ENCODE measurements around the gene AGBL5. TPM values are rescaled to one million over a fixed set of nuclear protein-coding genes. Genes with fewer than 3 reads are reported as not detected.

AGBL5 gene
- total and polyA plus RNA-seq, 4 experiments from 2014 or later = 7.4 to 14.9 (median 10.8) TPM

GRCh38 chr2:27053776-27054175, 2.3 kb downstream of the AGBL5 start:
- no peak overlapping the region for H3K27ac ChIP-seq (ENCODE audit: low read depth, low read length)
- H3K4me1 ChIP-seq (ENCODE audit: insufficient read depth, low read length) = peaks cover 14% of the 10 kb centered on the region
- Mint-ChIP-seq H3K9me3 (peaks cover 0 to 14% (median 7%) of the 10 kb centered on the region in 8 donors), H3K4me1 (peaks cover 13 to 28% (median 19%) of the 10 kb centered on the region in 4 donors), H3K27me3 (peaks cover 6 to 13% of the 10 kb centered on the region in 2 donors), H3K36me3 (peaks cover 12 to 49% of the 10 kb centered on the region in 2 donors), H3K27ac (peak overlapping the region in 4 of 7 donors; percentile 6 to 66 (median 32)), H3K4me3 (peak overlapping the region in 5 of 8 donors; percentile 8 to 62 (median 26))
- DNase-seq = no peak
- peaks cover 10% of the 10 kb centered on the region for H3K36me3 ChIP-seq (ENCODE audit: insufficient read depth, low read length)
- no peaks in the 10 kb centered on the region for H3K27me3 ChIP-seq (ENCODE audit: insufficient read depth, low read length)
- POLR2A ChIA-PET (ENCODE audit: partially characterized antibody) = interaction anchor here (1.2 to 13.9 kb wide), 3 partner anchors 11 to 32 kb away, joined by 4 to 402 read pairs (median 8); partner anchors contain the start of genes EMILIN1 and OST4
- H3K4me3 ChIP-seq (ENCODE audit: low read length in 2 of 2) = no peak overlapping the region
- CTCF ChIA-PET (ENCODE audit: partially characterized antibody) = interaction anchor here (1.0 to 1.8 kb wide), 5 partner anchors 12 to 118 kb away, joined by 3 to 6 read pairs (median 4); partner anchors contain the start of genes KHK and OST4
- H3K9me3 ChIP-seq (ENCODE audit: control insufficient read depth in 1 of 2, low read length in 2 of 2) = no peaks in the 10 kb centered on the region
- intact Hi-C loops (cut with micrococcal nuclease) = no loop called here

- H3K36me3 ChIP-seq (ENCODE audit: insufficient read depth, low read length) = peaks cover 10% of the 10 kb centered on the region
- no peaks in the 10 kb centered on the region for H3K27me3 ChIP-seq (ENCODE audit: insufficient read depth, low read length)
- peaks cover 0 to 14% (median 7%) of the 10 kb centered on the region in 8 donors for H3K9me3 Mint-ChIP-seq
- no peaks in the 10 kb centered on the region for H3K9me3 ChIP-seq (ENCODE audit: control insufficient read depth in 1 of 2, low read length in 2 of 2)
- H3K4me3 Mint-ChIP-seq = peak overlapping the region in 3 of 8 donors; percentile 26 to 44 (median 29)
- no peak for DNase-seq
- peaks cover 12 to 54% of the 10 kb centered on the region in 2 donors for H3K36me3 Mint-ChIP-seq
- H3K27me3 Mint-ChIP-seq = peaks cover 6 to 13% of the 10 kb centered on the region in 2 donors
- ChIA-PET CTCF (ENCODE audit: partially characterized antibody) (interaction anchor here (1.1 to 1.3 kb wide), 5 partner anchors 10 to 225 kb away, joined by 3 to 6 read pairs (median 3); partner anchors contain the start of genes KHK and OST4), POLR2A (ENCODE audit: partially characterized antibody) (interaction anchor here (1.2 to 13.9 kb wide), 4 partner anchors 10 to 32 kb away, joined by 4 to 402 read pairs (median 9); partner anchors contain the start of genes EMILIN1, KHK and OST4)
- intact Hi-C loops (cut with micrococcal nuclease) = no loop called here
- H3K4me3 ChIP-seq (ENCODE audit: low read length in 2 of 2) = no peak overlapping the region
- peaks cover 8% of the 10 kb centered on the region for H3K4me1 ChIP-seq (ENCODE audit: insufficient read depth, low read length)
- H3K27ac ChIP-seq (ENCODE audit: low read depth, low read length) = no peak overlapping the region
- H3K27ac Mint-ChIP-seq = peak overlapping the region in 2 of 7 donors; percentile 7 to 59
- H3K4me1 Mint-ChIP-seq = peaks cover 11 to 23% (median 15%) of the 10 kb centered on the region in 4 donors
Observed at GRCh38 chr2:27054721-27055120, 3.3 kb downstream of the AGBL5 start.

GRCh38 chr2:27057184-27057583, 5.7 kb downstream of the AGBL5 start:
- H3K27me3 Mint-ChIP-seq = no peaks in the 10 kb centered on the region
- Histone ChIP-seq H3K36me3 (ENCODE audit: insufficient read depth, low read length) (peaks cover 10% of the 10 kb centered on the region), H3K27me3 (ENCODE audit: insufficient read depth, low read length) (no peaks in the 10 kb centered on the region), H3K9me3 (ENCODE audit: control insufficient read depth in 1 of 2, low read length in 2 of 2) (no peaks in the 10 kb centered on the region), H3K4me3 (ENCODE audit: low read length in 2 of 2) (no peak overlapping the region), H3K27ac (ENCODE audit: low read depth, low read length) (no peak overlapping the region), H3K4me1 (ENCODE audit: insufficient read depth, low read length) (peaks cover 3% of the 10 kb centered on the region)
- POLR2A ChIA-PET (ENCODE audit: partially characterized antibody) = interaction anchor here (2.0 to 13.9 kb wide), 3 partner anchors 18 to 29 kb away, joined by 4 to 402 read pairs (median 10); partner anchors contain the start of genes EMILIN1, KHK and OST4
- H3K36me3 Mint-ChIP-seq = peaks cover 12 to 39% of the 10 kb centered on the region in 2 donors
- no peak for DNase-seq
- peaks cover 4 to 6% (median 4%) of the 10 kb centered on the region in 4 donors for H3K4me1 Mint-ChIP-seq
- CTCF ChIA-PET (ENCODE audit: partially characterized antibody) = no interaction called here
- no peaks in the 10 kb centered on the region for H3K9me3 Mint-ChIP-seq
- no peak overlapping the region for H3K4me3 Mint-ChIP-seq
- H3K27ac Mint-ChIP-seq = peak overlapping the region in 1 of 7 donors; percentile 43
- intact Hi-C loops (cut with micrococcal nuclease) = no loop called here

GRCh38 chr2:27058210-27058609, 6.7 kb downstream of the AGBL5 start:
- peaks cover 10% of the 10 kb centered on the region for H3K36me3 ChIP-seq (ENCODE audit: insufficient read depth, low read length)
- ChIA-PET POLR2A (ENCODE audit: partially characterized antibody) (interaction anchor here (0.9 to 13.9 kb wide), 3 partner anchors 8 to 17 kb away, joined by 3 to 402 read pairs (median 53); partner anchors contain the start of genes AGBL5, EMILIN1 and OST4), CTCF (ENCODE audit: partially characterized antibody) (interaction anchor here (0.7 kb wide), 1 partner anchor 28 kb away, joined by 4 read pairs; no protein-coding TSS in a partner anchor)
- no peak overlapping the region for H3K4me3 ChIP-seq (ENCODE audit: low read length in 2 of 2)
- peaks cover 20 to 47% of the 10 kb centered on the region in 2 donors for H3K36me3 Mint-ChIP-seq
- no peak overlapping the region for H3K4me3 Mint-ChIP-seq
- no peaks in the 10 kb centered on the region for H3K9me3 ChIP-seq (ENCODE audit: control insufficient read depth in 1 of 2, low read length in 2 of 2)
- intact Hi-C loops (cut with micrococcal nuclease) = no loop called here
- no peak for DNase-seq
- H3K27ac Mint-ChIP-seq = peak overlapping the region in 4 of 7 donors; percentile 9 to 41 (median 27)
- no peaks in the 10 kb centered on the region for H3K9me3 Mint-ChIP-seq
- H3K4me1 ChIP-seq (ENCODE audit: insufficient read depth, low read length) = no peaks in the 10 kb centered on the region
- H3K27me3 Mint-ChIP-seq = no peaks in the 10 kb centered on the region
- H3K4me1 Mint-ChIP-seq = peaks cover 0 to 7% (median 4%) of the 10 kb centered on the region in 4 donors
- no peaks in the 10 kb centered on the region for H3K27me3 ChIP-seq (ENCODE audit: insufficient read depth, low read length)
- H3K27ac ChIP-seq (ENCODE audit: low read depth, low read length) = no peak overlapping the region

GRCh38 chr2:27059141-27059820, 7.8 kb downstream of the AGBL5 start:
- no peak overlapping the region for H3K4me3 ChIP-seq (ENCODE audit: low read length in 2 of 2)
- no peak overlapping the region for H3K27ac ChIP-seq (ENCODE audit: low read depth, low read length)
- Mint-ChIP-seq H3K27me3 (no peaks in the 10 kb centered on the region), H3K36me3 (peaks cover 23 to 49% of the 10 kb centered on the region in 2 donors), H3K4me1 (peaks cover 0 to 11% (median 7%) of the 10 kb centered on the region in 4 donors), H3K4me3 (no peak overlapping the region), H3K27ac (peak overlapping the region in 4 of 7 donors; percentile 22 to 72 (median 57)), H3K9me3 (no peaks in the 10 kb centered on the region)
- POLR2A ChIA-PET (ENCODE audit: partially characterized antibody) = interaction anchor here (0.6 to 13.9 kb wide), 4 partner anchors 9 to 294 kb away, joined by 3 to 402 read pairs (median 28); partner anchors contain the start of genes AGBL5, EMILIN1 and OST4
- CTCF ChIA-PET (ENCODE audit: partially characterized antibody) = no interaction called here
- no peak for DNase-seq
- H3K27me3 ChIP-seq (ENCODE audit: insufficient read depth, low read length) = no peaks in the 10 kb centered on the region
- intact Hi-C loops (cut with micrococcal nuclease) = no loop called here
- H3K4me1 ChIP-seq (ENCODE audit: insufficient read depth, low read length) = no peaks in the 10 kb centered on the region
- peaks cover 10% of the 10 kb centered on the region for H3K36me3 ChIP-seq (ENCODE audit: insufficient read depth, low read length)
- H3K9me3 ChIP-seq (ENCODE audit: control insufficient read depth in 1 of 2, low read length in 2 of 2) = no peaks in the 10 kb centered on the region

GRCh38 chr2:27060323-27060722, 8.9 kb downstream of the AGBL5 start:
- Histone ChIP-seq H3K4me3 (ENCODE audit: low read length in 2 of 2) (no peak overlapping the region), H3K4me1 (ENCODE audit: insufficient read depth, low read length) (no peaks in the 10 kb centered on the region), H3K9me3 (ENCODE audit: control insufficient read depth in 1 of 2, low read length in 2 of 2) (no peaks in the 10 kb centered on the region), H3K27me3 (ENCODE audit: insufficient read depth, low read length) (no peaks in the 10 kb centered on the region), H3K36me3 (ENCODE audit: insufficient read depth, low read length) (peaks cover 6% of the 10 kb centered on the region), H3K27ac (ENCODE audit: low read depth, low read length) (no peak overlapping the region)
- no peak for DNase-seq
- no peaks in the 10 kb centered on the region for H3K9me3 Mint-ChIP-seq
- H3K4me3 Mint-ChIP-seq = peak overlapping the region in 1 of 8 donors; percentile 36
- peak overlapping the region in 1 of 7 donors; percentile 24 for H3K27ac Mint-ChIP-seq
- H3K4me1 Mint-ChIP-seq = peaks cover 0 to 12% (median 7%) of the 10 kb centered on the region in 4 donors
- ChIA-PET CTCF (ENCODE audit: partially characterized antibody) (interaction anchor here (1.1 kb wide), 1 partner anchor 27 kb away, joined by 3 read pairs; the partner anchor contains the start of gene KHK), POLR2A (ENCODE audit: partially characterized antibody) (interaction anchor here (0.6 to 13.9 kb wide), 3 partner anchors 10 to 303 kb away, joined by 3 to 402 read pairs (median 53); partner anchors contain the start of genes AGBL5, EMILIN1 and OST4)
- peaks cover 18 to 45% of the 10 kb centered on the region in 2 donors for H3K36me3 Mint-ChIP-seq
- intact Hi-C loops (cut with micrococcal nuclease) = no loop called here
- no peaks in the 10 kb centered on the region for H3K27me3 Mint-ChIP-seq
